SIG-M5 treated with dmso at 0.1 percent for 504 hours (cell line): ENCODE data around the gene USP24.
A peak's percentile ranks its signal among the peaks of the same experiment; 100 is the strongest.

Source experiments
- DNase-seq: peaks from one replicate; lab custom pipeline; 2025; ENCODE audit not compliant: unreplicated experiment; lab: John Stamatoyannopoulos, UW

The USP24 gene

DNA sequence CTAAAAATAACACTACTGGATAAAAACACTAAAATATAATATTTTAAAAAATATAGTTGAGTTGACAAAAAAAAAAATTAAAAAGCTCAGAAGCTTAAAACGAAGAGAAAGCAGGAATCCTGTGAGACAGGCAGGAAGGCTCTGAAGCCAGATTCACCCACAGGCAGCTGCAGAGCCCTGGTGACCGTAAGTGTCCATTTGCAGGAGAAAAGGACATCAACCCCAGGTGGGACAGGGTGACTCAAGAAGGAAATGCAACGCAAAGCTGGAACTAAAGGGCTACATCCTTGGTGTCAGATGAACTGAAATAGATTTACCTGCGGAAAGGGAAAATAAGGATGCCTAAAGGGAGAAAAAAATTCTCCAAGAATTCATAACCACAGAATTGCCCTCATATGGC is 46.8 kb downstream of the USP24 start:
- no peak for DNase-seq

GRCh38 chr1:55167224-55167871 is 47.8 kb downstream of the USP24 start:
- DNase-seq, result no peak

GRCh38 chr1:55164906-55165305 is 50.3 kb downstream of the USP24 start:
- no peak for DNase-seq

- no peak for DNase-seq
These were observed 55.6 kb downstream of the USP24 start for GRCh38 chr1:55159571-55159970.

GRCh38 chr1:55156608-55157007 is 58.6 kb downstream of the USP24 start:
- no peak for DNase-seq

- no peak for DNase-seq
These were observed 59.1 kb downstream of the USP24 start for GRCh38 chr1:55156093-55156492.

DNA sequence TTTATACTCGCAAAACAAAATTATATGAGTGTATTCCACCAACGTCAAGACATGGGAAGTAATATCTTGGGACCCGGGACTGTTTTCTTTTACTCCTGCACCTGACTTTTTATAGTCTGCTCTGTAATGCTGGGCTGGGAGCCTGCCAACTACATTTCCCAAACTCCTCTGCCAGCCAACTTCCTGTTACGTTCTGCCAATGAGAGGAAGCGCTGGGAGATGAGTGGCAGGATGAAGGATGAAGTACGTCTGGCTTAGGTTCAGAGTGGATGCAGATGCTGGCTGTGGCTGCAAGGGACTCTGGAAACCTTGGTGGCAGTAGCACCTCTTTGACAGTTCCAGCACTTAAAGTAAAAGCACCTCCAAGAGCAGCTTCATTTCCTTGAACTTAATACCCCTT is 59.6 kb downstream of the USP24 start:
- peak; percentile 36 for DNase-seq

GRCh38 chr1:55154616-55155015 is 60.5 kb downstream of the USP24 start:
- DNase-seq, result no peak

GRCh38 chr1:55153031-55153430 is 62.1 kb downstream of the USP24 start:
- DNase-seq, result no peak

DNA sequence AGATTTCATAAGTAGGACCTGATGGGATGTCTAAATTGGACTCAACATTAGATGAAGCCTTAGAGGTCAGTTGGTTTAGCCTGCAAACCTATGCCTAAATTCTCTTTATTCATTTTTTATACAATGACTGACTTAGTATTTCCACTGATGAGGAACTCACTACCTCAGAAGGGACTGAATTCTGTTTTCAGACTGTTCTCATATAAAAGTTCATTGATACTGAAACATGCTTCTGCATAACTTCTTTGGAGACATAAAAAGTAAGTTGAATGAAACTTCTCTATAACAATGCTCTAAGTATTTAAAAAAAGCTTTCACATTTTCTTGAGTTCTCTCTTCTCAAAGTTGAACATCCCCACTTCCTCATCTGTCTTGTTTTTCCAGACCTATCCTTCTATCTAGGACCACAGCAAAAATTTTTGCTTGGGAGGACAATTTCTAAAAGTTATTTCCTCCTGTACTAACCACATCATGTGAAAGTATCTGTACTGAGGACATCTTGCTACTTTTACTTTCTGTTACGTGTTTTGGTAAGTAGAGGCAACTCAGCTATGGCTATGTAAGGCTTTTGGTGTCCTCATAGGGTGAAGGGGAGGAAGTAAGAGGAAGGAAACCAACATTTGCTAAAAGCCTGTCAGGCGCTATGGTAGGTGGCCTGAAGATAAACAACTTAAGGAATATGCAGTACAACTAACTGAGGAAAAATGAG is 64.1 kb downstream of the USP24 start:
- peak; percentile 28 for DNase-seq

GRCh38 chr1:55148676-55149075 is 66.5 kb downstream of the USP24 start:
- no peak for DNase-seq

DNA sequence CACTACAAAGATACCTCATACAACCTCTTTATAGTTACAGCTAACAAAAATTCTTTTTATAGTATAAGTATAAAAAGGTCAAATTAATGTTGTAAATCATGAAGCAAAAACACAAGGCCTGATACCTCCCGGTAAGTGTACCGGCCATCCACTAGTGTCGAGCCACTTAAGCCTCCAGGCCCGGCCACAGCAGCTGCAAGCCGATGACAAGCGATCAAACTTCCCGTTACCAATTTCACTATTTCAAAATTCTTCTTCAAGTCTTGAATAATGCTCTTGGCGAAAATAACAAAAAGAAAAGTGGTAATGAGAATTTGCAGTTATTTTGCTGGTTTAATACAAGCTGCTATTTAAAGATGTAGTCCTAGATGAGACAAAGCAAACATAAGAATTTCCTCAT is 67.6 kb downstream of the USP24 start:
- DNase-seq, result peak; percentile 37

DNA sequence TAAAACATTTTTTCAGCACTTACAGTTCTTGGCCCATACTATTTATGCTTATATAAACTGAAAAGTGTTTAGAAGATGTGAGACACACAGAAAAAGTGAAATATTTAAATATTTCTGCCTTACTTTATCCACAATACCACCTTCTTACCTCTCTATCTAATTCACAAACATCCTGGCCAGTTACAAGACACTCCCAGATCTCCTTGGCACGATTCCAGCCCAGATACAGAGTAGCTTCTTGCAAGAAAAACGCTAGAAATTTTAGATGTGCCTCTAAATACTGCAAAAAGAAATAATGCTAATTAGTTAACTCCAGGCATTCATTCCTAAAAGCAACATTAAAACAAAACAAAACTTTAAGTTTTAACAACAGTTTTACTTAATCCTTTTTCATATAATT is 68.4 kb downstream of the USP24 start:
- no peak for DNase-seq

- DNase-seq, result no peak
These were observed 70.3 kb downstream of the USP24 start for GRCh38 chr1:55144886-55145285.

DNA sequence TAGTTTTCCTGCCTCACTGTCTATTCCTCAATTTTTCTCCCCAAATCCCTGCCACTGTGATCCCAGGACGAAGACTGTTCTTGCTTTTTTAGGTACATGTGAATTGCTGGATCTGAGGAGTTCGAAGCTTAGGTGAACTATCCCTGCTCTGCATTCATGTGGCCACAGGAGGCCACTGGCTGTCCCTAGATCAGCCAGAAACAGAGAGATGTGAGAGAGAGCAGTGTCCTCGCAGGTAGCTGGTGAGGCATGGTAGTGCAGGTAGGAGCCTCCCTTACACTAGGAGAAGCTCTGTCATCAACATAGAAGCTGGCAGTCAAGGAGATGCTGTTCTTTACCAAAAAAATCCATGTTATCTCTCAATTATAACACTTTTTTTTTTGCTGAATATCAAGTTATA is 71.5 kb downstream of the USP24 start:
- DNase-seq, result peak; percentile 21

DNA sequence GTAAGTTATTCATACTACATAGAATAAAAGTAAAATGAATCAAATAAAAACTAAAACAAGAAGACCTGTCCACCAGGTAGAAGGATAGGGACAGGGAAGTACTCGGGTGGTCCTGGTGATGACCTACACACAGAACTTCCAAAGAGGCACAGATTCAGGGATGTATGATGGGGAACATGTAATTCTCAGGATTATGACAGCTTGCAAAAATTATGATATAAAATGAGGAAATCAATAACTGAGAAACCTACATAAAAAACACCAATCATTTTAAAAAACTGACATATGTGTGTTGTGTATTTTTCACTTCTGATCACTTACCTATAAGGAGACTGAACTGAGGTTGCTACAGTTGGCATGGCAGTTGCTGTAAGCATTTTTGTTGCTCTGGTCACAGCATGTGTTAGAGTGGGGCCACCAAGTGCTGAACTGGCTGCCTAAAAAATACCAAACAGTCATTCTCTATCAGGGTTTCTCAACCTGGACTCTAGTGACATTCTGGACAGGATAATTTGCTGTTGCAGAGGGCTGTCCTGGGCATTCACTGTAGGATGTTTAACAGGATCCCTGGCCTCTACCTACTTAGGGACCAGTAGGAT is 73.8 kb downstream of the USP24 start:
- DNase-seq, result no peak

DNA sequence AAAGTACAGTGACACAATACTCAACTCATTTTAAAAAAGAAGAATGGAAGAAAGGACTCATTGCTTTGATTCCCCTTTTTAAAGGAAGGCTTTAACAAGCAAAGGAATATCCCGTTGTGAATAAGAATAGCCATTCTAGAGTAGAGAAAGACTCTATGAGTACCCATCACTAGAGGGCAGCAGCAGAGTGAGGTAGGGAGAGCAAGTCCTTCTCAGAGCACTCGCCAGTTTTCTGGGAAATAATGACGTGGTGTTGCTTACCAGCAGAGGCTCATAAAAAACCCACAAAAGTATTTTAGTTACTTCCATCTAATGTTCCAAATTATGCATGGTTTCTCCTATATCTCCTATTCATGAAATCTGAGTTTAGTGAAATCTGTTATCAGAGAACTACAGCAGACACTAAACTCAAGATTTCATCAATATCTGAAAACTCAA is 74.6 kb downstream of the USP24 start:
- DNase-seq, result peak; percentile 73

GRCh38 chr1:55140137-55140536 is 75.0 kb downstream of the USP24 start:
- no peak for DNase-seq

GRCh38 chr1:55138823-55139222 is 76.3 kb downstream of the USP24 start:
- no peak for DNase-seq

DNA sequence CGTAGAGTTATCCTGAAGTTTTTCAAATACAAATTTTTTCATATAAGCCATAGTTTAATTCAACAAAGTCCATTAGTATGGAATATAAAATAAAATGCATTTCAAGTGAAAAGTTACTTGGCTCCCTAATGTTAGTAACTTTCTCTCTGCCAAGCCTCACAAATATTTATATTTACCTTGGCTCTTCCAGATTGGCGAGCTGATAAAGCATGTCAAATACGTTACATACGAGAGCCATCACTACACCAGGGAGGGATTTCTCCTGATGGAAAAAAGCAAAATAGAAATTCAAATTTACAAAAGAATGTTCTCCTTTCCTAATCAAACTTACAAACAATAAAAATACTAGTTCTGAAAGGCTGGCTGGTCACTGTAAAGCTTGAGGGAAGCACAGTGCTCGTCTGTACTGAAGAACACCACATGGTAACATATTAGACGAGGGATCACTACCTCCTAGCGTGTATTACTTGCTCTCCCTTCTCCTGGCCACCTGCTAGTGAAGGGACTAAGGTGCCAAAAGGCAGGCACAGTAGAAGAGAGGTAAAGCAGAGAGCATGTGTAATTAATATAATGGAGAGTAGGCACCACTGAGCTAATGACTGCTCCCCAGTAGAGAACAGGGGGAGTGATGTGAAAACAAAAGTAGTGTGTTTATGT is 80.9 kb downstream of the USP24 start:
- no peak for DNase-seq

DNA sequence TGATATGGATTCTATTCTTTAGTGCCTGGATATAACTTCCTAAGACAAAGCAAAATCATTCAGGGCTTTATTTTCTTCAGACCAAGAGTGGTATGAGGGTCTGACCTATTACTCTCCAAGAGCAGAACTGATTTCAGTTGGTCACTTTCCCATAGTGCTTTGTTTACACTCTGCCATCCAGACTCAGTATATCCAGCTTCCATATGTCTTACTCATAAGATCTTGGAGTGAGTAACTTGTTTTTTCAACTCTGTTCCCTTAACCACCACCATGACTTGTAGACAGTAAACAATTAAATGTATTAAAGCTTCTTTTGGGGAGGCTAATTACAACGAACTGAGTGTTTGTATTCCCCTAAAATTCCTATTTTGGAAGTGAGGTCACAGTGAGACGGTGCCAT is 83.4 kb downstream of the USP24 start:
- DNase-seq, result no peak

DNA sequence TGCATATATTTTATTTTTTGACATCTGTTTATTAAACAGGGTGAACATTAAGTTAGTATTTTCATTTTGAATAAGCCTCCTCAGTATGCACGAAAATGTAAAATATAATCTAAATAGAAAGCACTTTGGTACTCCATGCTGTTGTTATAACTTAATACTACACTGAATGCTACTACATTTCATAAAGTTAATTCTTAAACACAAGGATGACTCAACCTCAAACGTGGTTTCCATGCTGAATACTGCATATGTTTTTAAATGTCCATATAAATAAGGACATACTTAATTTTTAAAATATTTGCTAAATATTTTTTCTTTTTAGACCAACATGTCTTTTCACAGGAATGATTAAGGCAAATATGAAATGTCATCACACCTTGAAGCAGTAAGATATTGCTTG is 83.9 kb downstream of the USP24 start:
- no peak for DNase-seq
